Measurements from ENCODE around the gene SLC29A3.

GRCh38 chr10:71396711-71397295 is 77.7 kb downstream of the SLC29A3 start, which contains the start of gene CDH23:
- TF ChIP-seq SP1 (IDR thresholded peaks at IDR 0.05) (no peak), L3MBTL2 (conservative IDR thresholded peaks at IDR 0.05) (no peak), HDGF (IDR thresholded peaks at IDR 0.05; ENCODE audit: borderline replicate concordance) (no peak), PKNOX1 (IDR thresholded peaks at IDR 0.05) (no peak), LEF1 (IDR thresholded peaks at IDR 0.05; ENCODE audit: borderline replicate concordance) (no peak), FOXK2 (IDR thresholded peaks at IDR 0.05) (no peak), FOXM1 (IDR thresholded peaks at IDR 0.05; ENCODE audit: borderline replicate concordance) (no peak), FOXA1 (IDR thresholded peaks at IDR 0.05) (no peak), NFRKB (IDR thresholded peaks at IDR 0.05) (no peak), BHLHE40 (IDR thresholded peaks at IDR 0.05; ENCODE audit: borderline replicate concordance) (no peak), SUZ12 (IDR thresholded peaks at IDR 0.05) (no peak), TARDBP (IDR thresholded peaks at IDR 0.05) (no peak), ZNF384 (IDR thresholded peaks at IDR 0.05) (no peak)

Data from HEK293T (cell line).